T-helper 9 cell (primary cell): ENCODE results near the gene OR2V1.
"Not testable (repeated sequence)": the region's sequence is repeated elsewhere in the genome, so short reads cannot be mapped to it uniquely, and the experiment has no call there.

Experiments
- DNase-seq: peaks from one replicate; pipeline ENCODE4 v3.0.0-alpha.2; 2020
- total RNA-seq, 2 donors: gene quantifications; one replicate each; lab custom pipeline; 2026; lab: John Stamatoyannopoulos, UW

The OR2V1 gene, protein sequence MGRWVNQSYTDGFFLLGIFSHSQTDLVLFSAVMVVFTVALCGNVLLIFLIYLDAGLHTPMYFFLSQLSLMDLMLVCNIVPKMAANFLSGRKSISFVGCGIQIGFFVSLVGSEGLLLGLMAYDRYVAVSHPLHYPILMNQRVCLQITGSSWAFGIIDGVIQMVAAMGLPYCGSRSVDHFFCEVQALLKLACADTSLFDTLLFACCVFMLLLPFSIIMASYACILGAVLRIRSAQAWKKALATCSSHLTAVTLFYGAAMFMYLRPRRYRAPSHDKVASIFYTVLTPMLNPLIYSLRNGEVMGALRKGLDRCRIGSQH
- 0 reads per million in 2 donors for total RNA-seq

DNA sequence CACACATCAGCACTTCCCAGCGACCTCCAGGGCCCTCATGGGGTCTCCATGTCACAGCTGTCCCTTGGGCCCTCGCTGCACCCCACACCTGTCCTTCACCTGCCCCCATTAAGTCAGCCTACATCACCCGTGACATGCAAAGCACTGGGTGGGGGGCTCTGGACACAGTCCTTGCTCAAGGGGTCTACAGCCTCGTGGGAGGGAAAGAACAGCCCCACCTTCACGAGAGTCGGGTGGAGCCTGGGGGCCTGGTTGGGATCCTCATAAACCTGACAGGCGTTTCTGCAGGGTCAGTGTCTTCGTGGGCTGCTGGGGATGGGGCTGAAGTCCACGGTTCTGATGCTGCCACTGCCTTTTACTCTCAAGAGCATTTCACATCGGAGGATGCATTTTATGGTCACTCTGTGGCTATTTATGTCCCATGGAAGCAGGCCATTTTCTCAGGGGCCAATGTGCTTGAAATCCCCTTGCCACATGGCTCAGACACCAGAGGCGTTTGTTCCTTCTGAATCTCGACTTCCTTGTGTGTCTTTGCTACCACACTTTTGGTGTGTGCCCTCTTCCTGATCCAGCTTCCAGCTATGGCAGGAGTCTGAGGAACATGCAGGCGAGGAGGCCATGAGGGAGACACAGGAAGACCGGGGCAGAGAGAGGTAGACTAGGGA is at the start of gene OR2V1:
TSS of gene OR2V1 (minus strand) at position 338 of the 665 bp plus-strand sequence. CDS start 5,865 bp downstream, outside the sequence.
- no peak for DNase-seq

DNA sequence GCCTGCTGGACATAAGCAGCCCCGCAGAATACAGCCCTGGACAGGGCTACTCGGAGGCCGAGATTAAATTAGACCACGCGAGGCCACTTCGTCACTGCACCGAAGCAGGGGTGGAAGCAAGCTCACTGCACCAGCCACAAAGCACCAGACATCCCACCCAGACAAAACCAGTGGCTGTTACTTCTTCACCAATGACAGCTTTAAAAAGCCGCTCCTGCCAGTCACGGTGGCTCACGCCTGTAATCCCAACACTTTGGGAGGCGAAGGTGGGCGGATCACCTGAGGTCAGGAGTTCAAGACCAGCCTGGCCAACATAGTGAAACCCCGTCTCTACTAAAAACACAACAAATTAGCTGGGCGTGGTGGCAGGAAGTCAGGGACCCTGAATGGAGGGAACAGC is 46.6 kb upstream of the OR2V1 start:
- DNase-seq: not testable (repeated sequence)

DNA sequence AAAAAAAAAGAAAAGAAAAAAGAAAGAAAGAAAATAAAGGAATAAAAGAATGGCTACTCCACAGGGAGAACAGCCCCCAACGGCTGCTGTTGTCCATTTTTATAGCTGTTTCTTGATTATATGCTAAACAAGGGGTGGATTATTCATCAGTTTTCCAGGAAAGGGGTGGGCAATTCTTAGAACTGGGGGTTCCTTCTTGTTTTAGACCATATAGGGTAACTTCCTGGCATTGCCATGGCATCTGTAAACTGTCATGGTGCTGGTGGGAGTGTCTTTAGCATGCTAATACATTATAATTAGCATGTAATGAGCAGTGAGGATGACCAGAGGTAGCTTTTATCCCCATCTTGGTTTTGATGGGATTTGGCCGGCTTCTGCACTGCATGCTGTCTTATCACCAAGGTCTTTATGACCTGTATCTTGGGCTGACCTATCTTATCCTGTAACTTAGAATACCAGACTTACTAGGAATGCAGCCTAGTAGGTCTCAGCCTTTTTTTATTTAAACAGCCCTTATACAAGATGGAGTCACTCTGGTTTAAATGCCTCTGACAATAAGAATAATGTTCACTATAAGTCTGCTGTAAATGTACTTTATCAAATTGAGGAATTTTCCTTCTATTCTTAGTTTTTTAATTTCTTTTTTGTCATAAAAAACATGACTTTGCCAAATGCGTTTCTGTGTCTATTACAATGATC is 45.4 kb upstream of the OR2V1 start:
- no peak for DNase-seq

DNA sequence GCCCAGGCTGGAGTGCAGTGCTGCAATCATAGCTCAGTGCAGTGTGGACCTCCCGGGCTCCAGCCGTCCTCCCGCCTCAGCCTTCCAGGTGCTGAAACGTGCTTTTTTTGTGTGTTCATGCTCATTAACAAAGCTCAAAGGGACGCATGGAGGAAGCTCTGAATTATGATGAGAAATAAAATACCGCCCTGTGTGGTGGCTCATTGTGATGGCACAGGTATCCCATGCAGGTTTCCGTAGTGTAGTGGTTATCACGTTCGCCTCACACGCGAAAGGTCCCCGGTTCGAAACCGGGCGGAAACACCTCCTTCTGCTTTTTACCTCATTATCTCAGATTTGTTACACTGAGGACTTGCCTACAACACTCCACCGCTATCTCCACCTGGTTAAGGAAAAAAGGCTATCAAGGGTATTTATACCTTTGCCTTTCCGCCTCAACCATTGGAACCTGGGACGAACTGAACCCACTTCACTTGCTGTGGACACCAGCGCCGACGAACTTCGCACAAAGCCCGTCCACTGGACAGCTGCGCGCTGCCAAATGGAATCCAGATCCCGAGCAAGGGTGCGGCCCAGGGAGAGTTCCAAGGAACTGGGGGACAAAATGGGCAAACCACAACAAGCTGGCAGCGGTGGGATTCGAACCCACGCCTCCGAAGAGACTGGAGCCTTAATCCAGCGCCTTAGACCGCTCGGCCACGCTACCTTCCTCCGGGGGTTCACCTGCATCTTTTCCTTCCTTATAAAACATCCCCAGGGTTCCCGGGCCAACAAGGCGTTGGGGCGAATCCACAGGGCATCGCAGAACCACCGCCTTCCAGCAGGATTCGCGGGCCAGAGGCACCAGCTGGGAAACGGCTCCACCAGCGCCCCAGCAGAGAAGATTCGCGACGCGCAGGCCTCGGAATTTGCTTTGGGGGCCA is 42.7 kb upstream of the OR2V1 start:
- no peak for DNase-seq

DNA sequence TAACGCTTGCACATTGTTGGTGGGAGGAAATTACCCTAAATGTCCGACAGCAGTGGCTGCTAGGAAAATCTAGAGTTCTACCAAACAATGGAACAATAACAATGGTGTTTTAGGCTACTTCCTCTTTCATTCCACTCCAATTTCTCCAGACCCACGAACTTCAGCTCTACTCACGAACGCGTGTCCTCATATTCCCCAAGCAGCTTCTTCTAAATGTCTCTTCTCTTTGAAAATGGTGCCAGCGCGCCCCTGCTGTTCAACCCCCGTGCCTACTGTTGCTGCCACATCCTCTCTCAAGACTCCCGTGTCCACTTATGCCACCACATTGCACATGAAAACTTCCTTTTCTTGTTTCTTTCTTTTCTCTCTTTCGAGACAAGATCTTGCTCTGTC is 42.1 kb upstream of the OR2V1 start:
- DNase-seq: no peak

DNA sequence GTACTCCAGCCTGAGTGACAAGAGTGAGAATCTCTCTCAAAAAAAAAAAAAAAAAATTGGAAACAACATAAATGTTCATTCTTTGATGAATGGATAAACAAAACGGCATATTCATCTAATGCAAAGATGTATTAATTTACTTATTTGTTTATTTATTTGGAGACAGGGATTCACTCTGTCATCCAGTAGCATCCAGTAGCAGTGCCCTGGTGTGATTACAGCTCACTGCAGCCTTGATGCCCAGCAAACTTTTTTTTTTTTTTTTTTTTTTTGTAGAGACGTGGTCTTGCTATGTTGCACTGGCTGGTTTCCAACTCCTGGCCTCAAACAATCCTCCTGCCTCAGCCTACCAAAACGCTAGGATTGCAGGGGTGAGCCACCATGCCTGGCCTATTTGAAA is 40.8 kb upstream of the OR2V1 start:
- DNase-seq: no peak

DNA sequence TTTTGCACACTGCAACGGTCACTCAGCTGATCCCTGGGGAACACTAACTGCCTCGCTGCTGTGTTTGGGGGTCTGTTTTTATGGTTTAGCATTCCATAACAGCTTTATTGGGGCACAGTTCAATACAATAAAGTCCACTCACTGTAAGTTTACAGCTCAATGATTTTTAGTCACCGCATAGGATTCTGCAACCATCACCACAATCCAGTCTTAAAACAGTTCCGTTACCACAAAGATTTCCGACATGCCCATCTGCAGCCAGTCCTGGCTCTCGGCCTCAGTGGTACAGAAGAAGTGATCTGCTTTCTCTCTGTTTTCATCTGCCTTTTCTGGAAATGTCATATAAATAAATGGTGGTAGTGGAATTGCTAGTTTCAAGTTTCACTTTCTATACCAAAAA is 40.0 kb upstream of the OR2V1 start:
- no peak for DNase-seq

DNA sequence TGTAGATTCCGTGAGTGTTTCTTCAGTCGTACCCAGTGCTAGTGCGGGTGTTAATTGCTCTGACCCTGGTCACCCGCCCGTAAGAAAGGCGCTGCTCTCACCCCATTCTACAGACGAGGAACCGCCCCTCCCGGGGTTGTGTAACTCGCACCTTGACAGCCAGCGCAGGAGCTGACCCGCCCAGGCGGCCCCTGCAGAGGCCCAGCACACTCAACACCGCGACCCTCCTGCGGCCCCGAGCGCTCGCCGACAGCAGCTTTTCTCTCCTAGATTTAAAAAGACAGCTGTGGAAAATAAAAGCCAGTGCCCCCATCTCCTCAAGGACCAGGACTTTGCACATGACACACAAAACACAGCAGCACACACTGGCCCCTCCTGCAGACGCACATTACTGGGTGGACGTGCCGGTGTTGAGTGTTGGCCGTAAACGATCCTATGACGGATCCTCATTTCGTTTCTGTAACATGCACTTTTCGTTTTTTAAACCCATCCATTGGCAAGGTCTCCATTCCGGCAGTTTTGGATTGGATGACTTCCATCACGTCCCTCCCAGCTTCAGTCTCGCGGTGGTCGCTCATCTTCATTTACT is 39.4 kb upstream of the OR2V1 start:
- DNase-seq: no peak

DNA sequence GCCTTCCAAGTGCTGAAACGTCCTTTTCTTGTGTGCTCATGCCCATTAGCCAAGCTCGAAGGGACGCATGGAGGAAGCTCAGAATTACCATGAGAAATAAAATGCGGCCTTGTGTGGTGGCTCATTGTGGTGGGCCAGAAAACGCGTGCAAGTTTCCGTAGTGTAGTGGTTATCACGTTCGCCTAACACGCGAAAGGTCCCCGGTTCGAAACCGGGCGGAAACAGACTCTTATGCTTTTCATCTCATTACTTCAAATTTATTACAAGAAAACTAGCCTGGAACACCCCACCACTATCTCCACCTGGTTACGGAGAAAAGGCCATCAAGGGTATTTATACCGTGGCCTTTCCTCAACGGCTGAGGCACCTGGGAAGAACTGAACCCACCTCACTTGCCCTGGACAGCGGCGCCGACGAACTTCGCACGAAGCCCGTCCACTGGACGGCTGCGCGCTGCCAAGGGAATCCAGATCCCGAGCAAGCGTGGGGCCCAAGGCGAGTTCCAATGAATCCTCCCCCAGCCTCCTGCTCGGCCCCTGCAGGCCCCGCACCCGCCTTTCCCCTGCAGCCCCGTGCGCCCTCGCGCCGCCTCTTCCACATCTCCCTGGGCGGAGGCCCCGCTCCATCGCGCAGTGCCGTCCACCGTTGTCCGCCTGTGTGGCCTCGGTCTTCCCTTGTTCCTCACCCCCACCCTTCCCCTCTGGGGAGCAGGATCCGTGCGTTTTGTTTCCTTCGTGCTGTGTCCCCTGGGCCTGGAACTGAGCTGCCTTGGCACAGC is 38.7 kb upstream of the OR2V1 start:
- DNase-seq: peak; percentile 57

DNA sequence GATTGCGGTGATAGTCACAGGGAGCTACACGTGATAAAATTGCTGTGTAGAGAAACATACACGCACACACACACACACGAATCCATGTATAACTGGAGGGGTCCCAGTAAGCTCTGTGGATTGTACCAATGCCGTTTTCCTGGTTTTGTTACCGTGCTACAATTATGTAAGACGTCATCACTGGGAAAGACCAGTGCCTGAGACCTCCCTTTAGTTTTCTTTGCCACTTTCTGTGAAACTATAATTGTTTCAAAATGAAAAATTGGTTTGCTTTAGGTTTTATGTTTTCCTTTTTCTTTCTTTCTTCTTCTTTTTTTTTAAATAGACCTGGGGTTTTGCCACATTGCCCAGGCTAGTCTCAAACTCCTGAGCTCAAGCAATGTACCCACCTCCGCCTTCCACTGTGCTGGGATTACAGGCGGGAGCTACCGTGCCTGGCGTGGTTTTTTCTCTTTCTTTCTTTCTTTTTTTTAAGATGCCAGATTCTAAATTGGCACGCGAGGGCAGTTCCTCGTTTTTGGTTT is 37.7 kb upstream of the OR2V1 start:
- no peak for DNase-seq

DNA sequence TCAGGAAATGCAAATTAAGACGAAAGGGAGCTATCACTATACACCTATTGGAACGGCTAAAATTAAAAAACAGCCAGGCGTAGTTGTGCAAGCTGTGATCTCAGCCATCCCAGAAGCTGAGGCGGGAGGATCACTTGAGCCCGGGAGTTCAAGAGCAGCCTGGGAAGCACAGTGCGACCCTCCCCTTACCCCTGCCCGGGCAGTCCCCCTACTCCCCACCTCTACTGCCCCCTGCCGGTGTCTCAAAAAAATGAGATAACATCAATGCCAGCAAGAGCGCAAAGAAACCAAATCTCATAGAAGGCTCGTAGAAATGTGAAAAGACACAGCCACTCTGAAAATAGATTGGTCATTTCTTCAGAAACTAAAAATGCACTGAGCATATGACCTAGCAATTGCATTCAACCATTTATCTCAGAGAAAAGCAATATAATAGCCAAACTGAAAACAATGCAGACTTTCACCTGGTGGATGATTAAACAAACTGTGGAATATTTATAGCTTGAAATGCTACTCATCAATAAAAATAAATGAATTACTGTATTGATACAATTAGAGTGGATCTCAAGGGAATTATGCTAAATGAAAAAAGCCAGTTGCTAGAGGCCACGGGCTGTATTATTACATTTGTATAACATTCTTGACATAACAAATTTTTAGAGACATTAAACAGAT is 37.0 kb upstream of the OR2V1 start:
- peak; percentile 27 for DNase-seq

DNA sequence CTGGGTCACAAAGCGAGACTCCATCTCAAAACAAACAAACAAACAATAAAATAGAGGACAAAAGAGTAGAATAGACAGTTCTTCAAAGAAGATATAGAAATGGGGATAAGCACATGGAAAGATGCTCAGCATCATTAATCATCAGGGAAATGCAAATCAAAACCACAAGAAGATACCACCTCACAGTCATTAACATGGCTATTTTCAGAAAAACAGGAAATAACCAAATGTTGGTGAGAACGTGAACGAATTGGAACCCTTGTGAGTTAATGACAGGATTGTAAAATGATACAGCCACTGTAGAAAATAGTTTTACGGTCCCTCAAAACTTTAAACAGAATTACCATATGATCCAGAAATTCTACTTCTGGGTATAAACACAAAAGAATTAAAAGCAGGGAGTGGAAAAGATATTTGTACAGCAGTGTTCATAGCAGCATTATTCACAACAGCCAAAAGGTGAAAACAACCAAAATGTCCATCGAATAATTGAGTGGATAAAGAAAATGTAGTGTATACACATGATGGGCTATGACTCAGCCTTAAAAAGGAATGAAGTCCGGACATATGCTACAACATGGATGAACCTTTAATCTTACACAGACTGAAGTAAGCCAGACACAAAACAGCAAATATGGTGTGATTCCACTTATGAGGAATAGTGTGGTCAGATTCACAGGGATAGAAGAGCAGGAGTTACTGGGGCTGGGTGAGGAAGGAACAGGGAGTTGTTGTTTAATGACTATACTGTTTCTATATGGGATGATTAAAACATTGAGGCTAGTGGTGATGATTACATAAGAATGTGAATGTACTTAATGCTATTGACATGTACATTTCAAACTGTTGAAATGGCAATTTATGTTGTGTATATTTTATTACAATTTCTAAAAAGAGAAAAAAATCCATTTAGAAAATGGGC is 36.1 kb upstream of the OR2V1 start:
- no peak for DNase-seq

DNA sequence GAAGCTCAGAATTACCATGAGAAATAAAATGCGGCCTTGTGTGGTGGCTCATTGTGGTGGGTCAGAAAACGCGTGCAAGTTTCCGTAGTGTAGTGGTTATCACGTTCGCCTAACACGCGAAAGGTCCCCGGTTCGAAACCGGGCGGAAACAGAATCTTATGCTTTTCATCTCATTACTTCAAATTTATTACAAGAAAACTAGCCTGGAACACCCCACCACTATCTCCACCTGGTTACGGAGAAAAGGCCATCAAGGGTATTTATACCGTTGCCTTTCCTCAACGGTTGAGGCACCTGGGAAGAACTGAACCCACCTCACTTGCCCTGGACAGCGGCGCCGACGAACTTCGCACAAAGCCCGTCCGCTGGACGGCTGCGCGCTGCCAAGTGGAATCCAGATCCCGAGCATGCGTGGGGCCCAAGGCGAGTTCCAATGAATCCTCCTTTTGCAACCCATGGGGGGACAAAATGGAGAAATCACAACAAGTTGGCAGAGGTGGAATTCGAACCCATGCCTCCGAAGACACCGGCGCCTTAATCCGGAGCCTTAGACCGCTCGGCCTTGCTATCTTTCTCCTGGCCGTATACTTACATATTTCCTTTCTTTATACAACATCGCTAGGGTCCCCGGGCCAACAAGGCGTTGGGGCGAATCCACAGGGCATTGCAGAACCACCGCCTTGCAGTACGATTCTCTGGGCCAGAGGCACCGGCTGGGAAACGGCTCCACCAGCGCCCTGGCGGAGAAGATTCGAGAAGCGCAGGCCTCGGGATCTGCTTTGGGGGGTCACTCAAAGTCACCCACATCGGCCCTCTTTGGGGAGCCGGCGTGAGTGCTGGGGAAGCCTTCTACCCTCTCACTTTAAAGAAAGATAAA is 33.3 kb upstream of the OR2V1 start:
- DNase-seq: no peak

DNA sequence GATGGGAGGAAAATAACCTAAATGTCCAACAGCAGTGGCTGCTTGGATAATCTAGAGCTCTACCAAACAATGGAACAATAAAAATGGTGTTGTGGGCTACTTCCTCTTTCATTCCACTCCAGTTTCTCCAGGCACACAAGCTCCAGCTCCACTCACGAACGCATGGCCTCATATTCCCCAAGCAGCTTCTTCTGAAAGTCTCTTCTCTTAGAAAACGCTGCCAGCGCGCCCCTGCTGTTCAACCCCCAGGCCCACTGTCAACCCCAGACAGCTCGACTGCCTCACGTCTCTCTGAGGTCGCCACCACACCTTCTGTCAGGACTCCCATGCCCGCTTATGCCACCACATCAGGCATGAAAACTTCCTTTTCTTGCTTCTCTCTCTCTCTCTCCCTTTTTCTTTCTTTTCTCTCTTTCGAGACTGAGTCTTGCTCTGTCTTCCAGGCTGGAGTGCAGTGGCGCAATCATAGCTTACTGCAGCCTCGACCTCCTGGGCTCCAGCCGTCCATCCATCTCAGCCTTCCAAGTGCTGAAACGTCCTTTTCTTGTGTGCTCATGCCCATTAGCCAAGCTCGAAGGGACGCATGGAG is 32.6 kb upstream of the OR2V1 start:
- DNase-seq: no peak

DNA sequence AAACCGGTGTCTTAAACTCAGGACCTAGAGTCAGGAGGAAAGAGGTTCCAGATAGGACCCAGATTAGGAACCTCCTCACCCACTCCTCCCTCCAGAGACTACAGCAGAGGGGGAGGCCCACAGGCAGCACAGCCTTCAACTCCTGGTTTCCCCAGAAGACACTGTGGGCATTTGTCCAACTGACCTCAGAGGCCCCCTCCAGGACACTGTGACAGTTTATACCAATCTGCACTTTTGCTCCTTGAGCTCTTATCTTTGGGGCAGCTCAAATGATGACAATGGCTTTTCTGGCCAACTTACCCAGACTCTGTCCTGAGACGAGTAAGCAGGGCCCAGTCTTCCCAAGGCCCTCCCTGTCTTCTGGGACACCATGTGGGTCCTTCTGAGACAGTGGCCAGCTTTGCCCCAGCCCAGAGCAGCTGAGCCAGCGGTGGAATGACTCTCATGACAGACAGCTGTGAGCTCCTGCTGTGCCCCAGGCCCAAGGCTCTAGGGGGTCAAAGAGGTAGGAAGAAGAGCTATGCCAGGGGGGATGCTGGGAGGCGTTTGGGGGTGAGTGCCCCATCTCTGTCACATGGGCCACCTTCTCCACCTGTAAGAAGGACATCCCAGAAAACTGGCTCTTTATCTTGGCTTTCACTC is 30.7 kb upstream of the OR2V1 start:
- DNase-seq: no peak

DNA sequence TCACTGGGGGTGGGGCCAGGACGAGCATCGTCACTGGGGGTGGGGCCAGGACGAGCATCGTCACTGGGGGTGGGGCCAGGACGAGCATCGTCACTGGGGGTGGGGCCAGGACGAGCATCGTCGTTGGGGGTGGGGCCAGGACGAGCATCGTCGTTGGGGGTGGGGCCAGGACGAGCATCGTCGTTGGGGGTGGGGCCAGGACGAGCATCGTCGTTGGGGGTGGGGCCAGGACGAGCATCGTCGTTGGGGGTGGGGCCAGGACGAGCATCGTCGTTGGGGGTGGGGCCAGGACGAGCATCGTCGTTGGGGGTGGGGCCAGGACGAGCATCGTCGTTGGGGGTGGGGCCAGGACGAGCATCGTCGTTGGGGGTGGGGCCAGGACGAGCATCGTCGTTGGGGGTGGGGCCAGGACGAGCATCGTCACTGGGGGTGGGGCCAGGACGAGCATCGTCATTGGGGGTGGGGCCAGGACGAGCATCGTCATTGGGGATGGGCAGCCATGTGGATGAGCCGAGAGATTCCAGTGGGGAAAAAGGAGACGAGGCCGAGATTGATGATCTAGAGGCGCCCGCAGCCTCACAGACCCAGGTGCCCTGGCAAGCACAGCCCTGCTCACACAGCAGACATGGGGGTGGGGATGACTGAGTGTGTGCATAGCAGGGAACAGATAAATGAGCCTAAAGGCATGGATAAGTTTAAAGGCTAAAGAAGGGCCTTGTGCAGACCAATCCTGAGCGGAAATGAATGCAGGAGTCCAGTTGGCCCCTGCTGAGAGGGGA is 30.0 kb upstream of the OR2V1 start:
- DNase-seq: peak; percentile 46
